Mesendoderm (in vitro differentiated cells): Measurements from ENCODE around the gene KYNU.
A peak's percentile ranks its signal among the peaks of the same experiment; 100 is the strongest.

Experiments
- DNase-seq: peaks from one replicate; pipeline ENCODE4 v3.0.0; 2013
- H2AK5ac ChIP-seq: 2 replicates; pipeline ENCODE4 v1.6.1; 2013; ENCODE audit warnings: low read length, inconsistent platforms
- H2BK120ac ChIP-seq: 2 replicates; pipeline ENCODE4 v1.6.1; 2013; ENCODE audit warnings: low read depth, mild to moderate bottlenecking, low read length, moderate library complexity, mixed read lengths
- H2BK15ac ChIP-seq: replicated peaks from 2 replicates; pipeline ENCODE4 v1.6.1; 2013; ENCODE audit warnings: low read depth, mild to moderate bottlenecking, moderate library complexity
- H2BK5ac ChIP-seq: 2 replicates; pipeline ENCODE4 v1.6.1; 2013; ENCODE audit warnings: low read length, inconsistent platforms
- H3K18ac ChIP-seq: 2 replicates; pipeline ENCODE4 v1.6.1; 2013; ENCODE audit warnings: mild to moderate bottlenecking, low read length, mixed read lengths
- H3K23ac ChIP-seq: one replicate; pipeline ENCODE4 v1.6.1; 2013; ENCODE audit warnings: low read length
- H3K27ac ChIP-seq: 2 replicates; pipeline ENCODE4 v1.5.1; 2013; ENCODE audit warnings: low read depth, mild to moderate bottlenecking, inconsistent platforms, low read length, moderate library complexity
- H3K27me3 ChIP-seq: 2 replicates; pipeline ENCODE4 v1.6.1; 2013; ENCODE audit warnings: low read length, control low read depth, mild to moderate bottlenecking, inconsistent platforms; ENCODE audit not compliant: insufficient read depth, poor library complexity
- H3K36me3 ChIP-seq: 2 replicates; pipeline ENCODE4 v1.6.1; 2013; ENCODE audit warnings: low read length, inconsistent platforms; ENCODE audit not compliant: control insufficient read depth, insufficient read depth
- H3K4ac ChIP-seq: one replicate; pipeline ENCODE4 v1.6.1; 2013; ENCODE audit warnings: low read depth, mild to moderate bottlenecking, low read length, moderate library complexity
- H3K4me1 ChIP-seq: 2 replicates; pipeline ENCODE4 v1.6.1; 2013; ENCODE audit warnings: low read depth, low read length, inconsistent platforms; ENCODE audit not compliant: control insufficient read depth
- H3K4me2 ChIP-seq: 2 replicates; pipeline ENCODE4 v1.6.1; 2013; ENCODE audit warnings: low read length
- H3K4me3 ChIP-seq: 2 replicates; pipeline ENCODE4 v1.5.1; 2013; ENCODE audit warnings: mild to moderate bottlenecking, low read length
- H3K56ac ChIP-seq: one replicate; pipeline ENCODE4 v1.6.1; 2013; ENCODE audit warnings: low read length
- H3K79me1 ChIP-seq: 2 replicates; pipeline ENCODE4 v1.6.1; 2013; ENCODE audit warnings: low read length, inconsistent platforms
- H3K79me2 ChIP-seq: 2 replicates; pipeline ENCODE4 v1.6.1; 2013; ENCODE audit warnings: mild to moderate bottlenecking, low read length; ENCODE audit not compliant: control insufficient read depth, insufficient read depth
- H3K9ac ChIP-seq: 2 replicates; pipeline ENCODE4 v1.6.1; 2013; ENCODE audit warnings: low read length, inconsistent platforms
- H4K5ac ChIP-seq: one replicate; pipeline ENCODE4 v1.6.1; 2013; ENCODE audit warnings: low read length
- H4K8ac ChIP-seq: one replicate; pipeline ENCODE4 v1.6.1; 2013; ENCODE audit warnings: low read depth, mild to moderate bottlenecking, control low read depth, low read length, moderate library complexity
- WGBS: extraction: QIAGEN DNeasy Blood & Tissue Kit; methylation state at CpG from one replicate; pipeline ENCODE4 v1.1.7; 2013; ENCODE audit warnings: low lambda C conversion rate, missing lambda C conversion rate; ENCODE audit not compliant: insufficient coverage; ENCODE audit errors: extremely low coverage; 5-methylcytosine and 5-hydroxymethylcytosine counted together

Gene KYNU

GRCh38 chr2:142980246-142981068 lies 103.0 kb downstream of the KYNU start:
- DNase-seq = peak; percentile 81
- H3K27ac ChIP-seq = no peak overlapping the region

DNA sequence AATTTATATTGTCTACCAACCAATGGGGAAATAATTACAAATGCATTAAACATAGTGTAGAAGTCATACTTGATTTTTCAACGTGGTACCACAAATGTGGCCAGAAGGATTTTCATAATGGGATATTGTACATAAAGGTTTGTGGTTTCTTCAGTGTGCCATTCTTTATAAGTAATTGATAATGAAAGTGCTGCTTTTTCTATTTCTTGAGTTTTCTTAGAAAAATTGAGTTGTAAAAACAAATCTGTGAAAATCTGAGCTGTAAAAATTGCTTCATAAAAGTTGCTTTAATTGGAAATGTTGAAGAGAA lies 103.6 kb downstream of the KYNU start:
- no peak for DNase-seq
- H3K23ac ChIP-seq = no peak overlapping the region
- H3K4me2 ChIP-seq = no peak overlapping the region
- H3K36me3 ChIP-seq = no peaks in the 10 kb centered on the region
- WGBS = no CpG with 5 or more reads among the region's 1 CpG
- H2AK5ac ChIP-seq = no peak overlapping the region
- H3K18ac ChIP-seq = no peak overlapping the region
- H3K27me3 ChIP-seq = no peaks in the 10 kb centered on the region
- H2BK5ac ChIP-seq = no peak overlapping the region
- H2BK15ac ChIP-seq = no peak overlapping the region
- H3K4me1 ChIP-seq = peaks cover 1% of the 10 kb centered on the region
- H3K79me1 ChIP-seq = no peaks in the 10 kb centered on the region
- no peak overlapping the region for H3K27ac ChIP-seq
- no peak overlapping the region for H2BK120ac ChIP-seq
- no peak overlapping the region for H3K4ac ChIP-seq
- no peak overlapping the region for H3K9ac ChIP-seq
- H3K79me2 ChIP-seq = no peaks in the 10 kb centered on the region
- H3K4me3 ChIP-seq = no peak overlapping the region
- no peak overlapping the region for H3K56ac ChIP-seq
- no peak overlapping the region for H4K8ac ChIP-seq
- H4K5ac ChIP-seq = no peak overlapping the region

More at GRCh38 chr2:142980246-142981068, 103.0 kb downstream of the KYNU start:
- Histone ChIP-seq H3K36me3 (no peaks in the 10 kb centered on the region), H3K79me2 (no peaks in the 10 kb centered on the region), H3K23ac (no peak overlapping the region), H3K9ac (no peak overlapping the region), H3K4me1 (peaks cover 1% of the 10 kb centered on the region), H3K4me2 (no peak overlapping the region), H3K4me3 (no peak overlapping the region), H2BK15ac (peak overlapping the region; percentile 74), H3K56ac (no peak overlapping the region), H4K8ac (no peak overlapping the region), H2BK5ac (no peak overlapping the region), H3K79me1 (no peaks in the 10 kb centered on the region), H2AK5ac (no peak overlapping the region), H3K18ac (peak overlapping the region; percentile 94), H3K27me3 (no peaks in the 10 kb centered on the region), H4K5ac (no peak overlapping the region), H3K4ac (no peak overlapping the region), H2BK120ac (peak overlapping the region; percentile 21)

GRCh38 chr2:142981756-142982155 lies 104.3 kb downstream of the KYNU start:
- H2BK5ac ChIP-seq = no peak overlapping the region
- H2BK120ac ChIP-seq = no peak overlapping the region
- peaks cover 1% of the 10 kb centered on the region for H3K4me1 ChIP-seq
- H3K4me3 ChIP-seq = no peak overlapping the region
- H3K79me2 ChIP-seq = no peaks in the 10 kb centered on the region
- no peak overlapping the region for H3K27ac ChIP-seq
- H3K23ac ChIP-seq = no peak overlapping the region
- no CpG with 5 or more reads among the region's 3 CpGs for WGBS
- H3K56ac ChIP-seq = no peak overlapping the region
- DNase-seq = no peak
- no peak overlapping the region for H4K8ac ChIP-seq
- no peak overlapping the region for H2AK5ac ChIP-seq
- H3K9ac ChIP-seq = no peak overlapping the region
- no peak overlapping the region for H3K4ac ChIP-seq
- no peaks in the 10 kb centered on the region for H3K27me3 ChIP-seq
- no peak overlapping the region for H2BK15ac ChIP-seq
- no peak overlapping the region for H3K4me2 ChIP-seq
- no peaks in the 10 kb centered on the region for H3K36me3 ChIP-seq
- no peaks in the 10 kb centered on the region for H3K79me1 ChIP-seq
- H3K18ac ChIP-seq = no peak overlapping the region
- H4K5ac ChIP-seq = no peak overlapping the region

- no peaks in the 10 kb centered on the region for H3K27me3 ChIP-seq
- no peak overlapping the region for H4K5ac ChIP-seq
- H3K79me1 ChIP-seq = no peaks in the 10 kb centered on the region
- no peak overlapping the region for H3K9ac ChIP-seq
- H3K23ac ChIP-seq = no peak overlapping the region
- H3K4me3 ChIP-seq = no peak overlapping the region
- H3K18ac ChIP-seq = no peak overlapping the region
- no peak overlapping the region for H3K4ac ChIP-seq
- H3K79me2 ChIP-seq = no peaks in the 10 kb centered on the region
- no peak overlapping the region for H4K8ac ChIP-seq
- H3K27ac ChIP-seq = no peak overlapping the region
- no CpG with 5 or more reads among the region's 1 CpG for WGBS
- peaks cover 1% of the 10 kb centered on the region for H3K4me1 ChIP-seq
- no peak overlapping the region for H2BK5ac ChIP-seq
- H2AK5ac ChIP-seq = no peak overlapping the region
- H2BK15ac ChIP-seq = no peak overlapping the region
- H3K56ac ChIP-seq = no peak overlapping the region
- no peak overlapping the region for H2BK120ac ChIP-seq
- no peaks in the 10 kb centered on the region for H3K36me3 ChIP-seq
- DNase-seq = no peak
- no peak overlapping the region for H3K4me2 ChIP-seq
These were observed 105.7 kb downstream of the KYNU start for GRCh38 chr2:142983174-142983573.

DNA sequence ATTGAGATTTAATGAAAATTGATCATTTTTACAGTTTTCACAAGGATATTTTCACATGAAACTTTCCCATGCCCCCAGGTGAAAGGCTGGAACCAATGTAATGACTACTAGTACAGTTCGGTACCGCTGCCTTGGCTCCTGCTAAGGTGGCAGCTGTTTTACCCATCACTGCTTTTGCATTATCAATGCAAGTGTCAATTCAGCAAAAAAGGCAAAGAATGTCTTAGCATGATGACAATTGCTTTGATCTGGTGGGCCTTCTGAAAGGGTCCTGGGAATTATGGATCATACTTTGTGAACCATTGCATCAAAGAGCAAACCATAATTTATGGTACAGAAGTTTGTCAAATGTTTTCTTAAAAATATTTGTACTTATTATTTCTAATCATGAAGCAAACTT lies 107.2 kb downstream of the KYNU start:
- Histone ChIP-seq H3K4me3 (no peak overlapping the region), H3K79me2 (no peaks in the 10 kb centered on the region), H3K27me3 (no peaks in the 10 kb centered on the region), H3K9ac (no peak overlapping the region), H4K5ac (no peak overlapping the region), H3K4me2 (no peak overlapping the region), H2AK5ac (no peak overlapping the region), H4K8ac (no peak overlapping the region), H3K56ac (no peak overlapping the region), H2BK5ac (no peak overlapping the region), H3K4me1 (peaks cover 1% of the 10 kb centered on the region), H3K36me3 (no peaks in the 10 kb centered on the region), H3K4ac (no peak overlapping the region), H3K18ac (no peak overlapping the region), H2BK15ac (no peak overlapping the region), H2BK120ac (no peak overlapping the region), H3K79me1 (no peaks in the 10 kb centered on the region), H3K27ac (no peak overlapping the region), H3K23ac (no peak overlapping the region)
- DNase-seq = no peak
- no CpG with 5 or more reads among the region's 2 CpGs for WGBS

- Histone ChIP-seq H3K27me3 (no peaks in the 10 kb centered on the region), H3K4ac (no peak overlapping the region), H3K79me2 (no peaks in the 10 kb centered on the region), H2BK5ac (no peak overlapping the region), H3K9ac (no peak overlapping the region), H3K23ac (no peak overlapping the region), H2AK5ac (no peak overlapping the region), H4K8ac (no peak overlapping the region), H3K4me1 (no peaks in the 10 kb centered on the region), H3K36me3 (no peaks in the 10 kb centered on the region), H2BK120ac (no peak overlapping the region), H3K4me2 (no peak overlapping the region), H3K27ac (no peak overlapping the region), H3K4me3 (no peak overlapping the region), H3K18ac (no peak overlapping the region), H2BK15ac (no peak overlapping the region), H3K79me1 (no peaks in the 10 kb centered on the region), H3K56ac (no peak overlapping the region), H4K5ac (no peak overlapping the region)
- no peak for DNase-seq
- no CpG with 5 or more reads among the region's 2 CpGs for WGBS
These were observed 109.6 kb downstream of the KYNU start for GRCh38 chr2:142987044-142987443.
